Body of pancreas (tissue), 4 donors: Measurements from ENCODE around the gene TMED3. TPM values are rescaled to one million over a fixed set of nuclear protein-coding genes. Genes with fewer than 3 reads are reported as not detected.
A peak's percentile ranks its signal among the peaks of the same experiment; 100 is the strongest.
"Not testable (repeated sequence)": the region's sequence is repeated elsewhere in the genome, so short reads cannot be mapped to it uniquely, and the experiment has no call there.

Experiments used
- ATAC-seq: fragments of 150-250 bp; one replicate; pipeline ENCODE4 v1.9.1; 2016
- DNase-seq, 4 donors: peaks; one replicate each; pipeline ENCODE4 v3.0.0-alpha.2; 2019
- H3K27ac ChIP-seq, 4 donors: fragments of 200-600 bp; sonication (generic); 1 replicate in 3 of 4; 2 replicates in 1 of 4; pipeline versions ENCODE4 v1.5.1 to v1.6.1; 2016 to 2019; ENCODE audit warnings: mild to moderate bottlenecking in 1 of 4, mixed read lengths in 1 of 4, moderate library complexity in 1 of 4
- H3K27me3 ChIP-seq, 2 donors: fragments of 200-600 bp; sonication (generic); one replicate each; pipeline ENCODE4 v1.6.0; 2016; ENCODE audit warnings: mild to moderate bottlenecking in 1 of 2
- H3K36me3 ChIP-seq, 2 donors: fragments of 200-600 bp; sonication (generic); replicated peaks in 1 of 2; 2 replicates each; pipeline ENCODE4 v1.5.1; 2016; ENCODE audit warnings: low read depth in 2 of 2; ENCODE audit not compliant: insufficient read depth in 1 of 2
- H3K4me1 ChIP-seq: fragments of 200-600 bp; sonication (generic); one replicate; pipeline ENCODE4 v1.6.0; 2016
- H3K4me3 ChIP-seq, 2 donors: fragments of 200-600 bp; sonication (generic); 1 replicate in 1 of 2; 2 replicates in 1 of 2; pipeline ENCODE4 v1.5.1; 2016 to 2019
- H3K9me3 ChIP-seq, 3 donors: fragments of 200-600 bp; sonication (generic); 1 replicate in 2 of 3; 2 replicates in 1 of 3; pipeline ENCODE4 v1.5.1; 2016
- POLR2A ChIP-seq, 3 donors: fragments of 450-650 bp; IDR thresholded peaks; one replicate each; pipeline ENCODE4 v1.6.1; 2016; ENCODE audit warnings: antibody characterized with exemption in 3 of 3, mild to moderate bottlenecking in 2 of 3
- WGBS, 2 donors: methylation state at CpG; one replicate each; pipeline ENCODE4 v1.1.5; 2017; 5-methylcytosine and 5-hydroxymethylcytosine counted together
- intact Hi-C: fragments of 100-400 bp; cut with DNase I; formaldehyde crosslinking; loops from one replicate; pipeline ENCODE4 v1.15.1; 2023
- total RNA-seq, 2 donors: library from RNA; depleted of rRNA; stranded (reverse); fragments of >200 nt; gene quantifications; one replicate each; pipeline ENCODE4 v1.1.0, GENCODE V29; 2016
- TF ChIP-seq, protein P1 (sequence below), 7 experiments: fragments of 450-650 bp in 4 of 7; fragments of 200-600 bp in 3 of 7; sonication (generic) in 3 of 7; IDR thresholded peaks; one replicate each; pipeline ENCODE4 v1.5.1; 2016 to 2019; ENCODE audit warnings: antibody characterized with exemption in 7 of 7

Gene TMED3
- total RNA-seq, 2 donors from 2014 or later: 82.1 to 98.1 TPM

DNA sequence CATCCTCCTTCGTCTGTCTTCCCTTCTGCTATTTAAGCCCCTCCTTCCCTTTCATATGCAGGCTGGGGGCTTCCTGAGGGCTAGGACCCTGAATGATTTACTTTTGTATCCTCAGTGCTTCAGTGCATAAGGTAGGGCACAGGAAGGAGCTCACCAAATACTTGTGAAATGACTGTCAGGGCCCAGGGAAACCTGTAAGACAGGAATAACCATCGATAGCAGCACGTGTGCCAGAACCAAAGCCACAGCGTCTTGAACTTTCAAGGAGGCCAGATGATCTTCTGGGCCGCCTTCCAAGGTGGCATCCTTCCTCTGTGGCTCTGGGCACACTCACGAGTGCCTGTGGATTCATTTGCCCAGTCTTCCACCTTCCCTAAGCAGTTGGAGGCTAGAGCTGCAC, 3.9 kb downstream of the TMED3 start:
- 50 to 61% methylated on average over 6 of the region's 6 CpGs for WGBS, 2 donors
- no peaks in the 10 kb centered on the region for H3K9me3 ChIP-seq
- peak; percentile 25 for ATAC-seq
- H3K27me3 ChIP-seq: no peaks in the 10 kb centered on the region
- intact Hi-C loops: no loop called here
- no peak overlapping the region for H3K4me3 ChIP-seq
- TF ChIP-seq, protein P1, sequence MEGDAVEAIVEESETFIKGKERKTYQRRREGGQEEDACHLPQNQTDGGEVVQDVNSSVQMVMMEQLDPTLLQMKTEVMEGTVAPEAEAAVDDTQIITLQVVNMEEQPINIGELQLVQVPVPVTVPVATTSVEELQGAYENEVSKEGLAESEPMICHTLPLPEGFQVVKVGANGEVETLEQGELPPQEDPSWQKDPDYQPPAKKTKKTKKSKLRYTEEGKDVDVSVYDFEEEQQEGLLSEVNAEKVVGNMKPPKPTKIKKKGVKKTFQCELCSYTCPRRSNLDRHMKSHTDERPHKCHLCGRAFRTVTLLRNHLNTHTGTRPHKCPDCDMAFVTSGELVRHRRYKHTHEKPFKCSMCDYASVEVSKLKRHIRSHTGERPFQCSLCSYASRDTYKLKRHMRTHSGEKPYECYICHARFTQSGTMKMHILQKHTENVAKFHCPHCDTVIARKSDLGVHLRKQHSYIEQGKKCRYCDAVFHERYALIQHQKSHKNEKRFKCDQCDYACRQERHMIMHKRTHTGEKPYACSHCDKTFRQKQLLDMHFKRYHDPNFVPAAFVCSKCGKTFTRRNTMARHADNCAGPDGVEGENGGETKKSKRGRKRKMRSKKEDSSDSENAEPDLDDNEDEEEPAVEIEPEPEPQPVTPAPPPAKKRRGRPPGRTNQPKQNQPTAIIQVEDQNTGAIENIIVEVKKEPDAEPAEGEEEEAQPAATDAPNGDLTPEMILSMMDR (IDR thresholded peaks at IDR 0.05): no peak
- TF ChIP-seq POLR2A (IDR thresholded peaks at IDR 0.05): no peak
- peak overlapping the region in 3 of 4 donors; percentile 17 to 43 (median 33) for H3K27ac ChIP-seq
- peaks cover 60% of the 10 kb centered on the region for H3K4me1 ChIP-seq
- H3K36me3 ChIP-seq: peaks cover 0 to 11% of the 10 kb centered on the region in 2 donors
- peak; percentile 39 to 64 (median 51) for DNase-seq

DNA sequence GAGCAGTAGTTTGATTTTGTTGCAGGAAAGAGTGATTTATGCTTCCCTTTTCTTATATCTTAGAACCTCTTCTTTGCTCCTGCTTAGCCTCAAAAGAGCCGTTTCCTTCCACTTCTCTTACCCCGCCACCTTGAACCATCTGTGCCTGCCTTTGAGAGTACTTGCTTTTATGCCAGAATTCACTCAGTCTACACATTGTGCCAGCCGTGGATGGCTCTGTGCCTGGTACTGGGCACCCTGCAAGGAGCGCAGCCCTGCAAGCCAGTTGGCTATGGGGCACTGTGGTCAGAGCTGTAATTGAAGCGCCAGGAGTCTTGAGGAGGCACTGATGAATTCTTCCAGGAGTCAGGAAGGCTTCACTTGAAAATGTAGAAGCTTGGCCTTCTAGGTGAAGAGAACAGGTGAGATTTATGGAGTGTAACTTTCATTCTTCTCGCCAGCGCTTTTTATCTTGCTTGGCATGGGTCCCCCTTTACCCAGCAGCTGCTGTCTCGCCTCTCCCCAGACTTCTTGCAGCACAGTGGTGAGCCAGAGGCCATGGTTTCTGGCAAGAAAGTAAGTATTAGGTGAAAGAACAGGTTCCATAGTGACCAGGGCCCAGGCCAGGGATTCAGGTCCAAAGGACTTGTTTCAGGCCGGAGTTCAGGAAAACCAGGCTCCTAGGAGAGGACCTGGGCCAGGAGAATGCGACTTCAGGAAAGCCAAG, 4.9 kb downstream of the TMED3 start:
- TF ChIP-seq, protein P1 (IDR thresholded peaks at IDR 0.05): no peak
- no peak for TF ChIP-seq POLR2A (IDR thresholded peaks at IDR 0.05)
- WGBS, 2 donors: 36 to 59% methylated on average over 10 of the region's 10 CpGs
- H3K4me3 ChIP-seq: no peak overlapping the region
- H3K9me3 ChIP-seq: no peaks in the 10 kb centered on the region
- peak overlapping the region in 2 of 4 donors; percentile 14 to 43 for H3K27ac ChIP-seq
- DNase-seq (peak; percentile 47 to 68 (median 53)), ATAC-seq (no peak)
- intact Hi-C loops: no loop called here
- H3K27me3 ChIP-seq: no peaks in the 10 kb centered on the region
- peaks cover 56% of the 10 kb centered on the region for H3K4me1 ChIP-seq
- H3K36me3 ChIP-seq: peaks cover 0 to 14% of the 10 kb centered on the region in 2 donors

DNA sequence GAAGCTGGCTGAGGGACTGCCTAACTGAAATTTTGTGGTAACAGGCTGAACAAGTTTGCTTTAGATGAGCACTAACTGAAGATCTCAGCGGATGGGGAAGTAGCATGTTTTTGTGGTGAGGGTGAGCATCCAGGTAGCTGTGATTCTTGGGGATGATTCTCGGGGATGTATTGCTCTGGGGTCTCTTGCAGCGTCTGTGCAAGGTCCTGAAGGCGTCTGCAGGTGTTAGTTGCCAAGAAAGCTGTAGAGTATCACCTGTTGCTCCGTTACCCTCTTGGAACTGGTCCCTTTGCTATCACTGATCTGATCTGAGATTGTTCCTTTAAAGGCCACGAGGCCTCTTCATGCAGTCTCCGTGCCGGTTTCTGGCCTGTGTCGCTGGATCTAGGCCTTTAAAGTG, 6.0 kb downstream of the TMED3 start:
- no peak for TF ChIP-seq POLR2A (IDR thresholded peaks at IDR 0.05)
- TF ChIP-seq, protein P1 (IDR thresholded peaks at IDR 0.05): no peak
- Histone ChIP-seq H3K36me3 (peaks cover 0 to 20% of the 10 kb centered on the region in 2 donors), H3K27me3 (no peaks in the 10 kb centered on the region), H3K9me3 (no peaks in the 10 kb centered on the region), H3K27ac (no peak overlapping the region), H3K4me1 (peaks cover 55% of the 10 kb centered on the region), H3K4me3 (no peak overlapping the region)
- ATAC-seq (no peak), DNase-seq (no peak)
- intact Hi-C loops: no loop called here
- WGBS, 2 donors: 85 to 87% methylated on average over 9 of the region's 9 CpGs

DNA sequence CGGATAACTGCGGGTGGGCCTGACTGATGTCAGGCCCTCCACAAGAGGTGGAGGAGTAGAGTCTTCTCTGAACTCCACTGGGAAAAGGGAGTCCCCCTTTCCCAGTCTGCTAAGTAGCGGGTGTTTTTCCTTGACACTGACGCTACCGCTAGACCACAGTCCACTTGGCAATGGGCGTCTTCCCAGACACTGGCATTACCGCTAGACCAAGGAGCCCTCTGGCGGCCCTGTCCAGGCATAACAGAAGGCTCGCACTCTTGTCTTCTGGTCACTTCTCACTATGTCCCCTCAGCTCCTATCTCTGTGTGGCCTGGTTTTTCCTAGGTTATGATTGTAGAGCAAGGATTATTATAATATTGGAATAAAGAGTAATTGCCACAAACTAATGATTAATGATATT, 9.1 kb downstream of the TMED3 start:
- DNase-seq, ATAC-seq, H3K9me3 ChIP-seq, H3K4me3 ChIP-seq, H3K27ac ChIP-seq, intact Hi-C loops, H3K27me3 ChIP-seq: not testable (repeated sequence)
- peaks cover 0 to 28% of the 10 kb centered on the region in 2 donors for H3K36me3 ChIP-seq
- 94 to 98% methylated on average over 9 of the region's 9 CpGs for WGBS, 2 donors
- H3K4me1 ChIP-seq: peaks cover 24% of the 10 kb centered on the region

DNA sequence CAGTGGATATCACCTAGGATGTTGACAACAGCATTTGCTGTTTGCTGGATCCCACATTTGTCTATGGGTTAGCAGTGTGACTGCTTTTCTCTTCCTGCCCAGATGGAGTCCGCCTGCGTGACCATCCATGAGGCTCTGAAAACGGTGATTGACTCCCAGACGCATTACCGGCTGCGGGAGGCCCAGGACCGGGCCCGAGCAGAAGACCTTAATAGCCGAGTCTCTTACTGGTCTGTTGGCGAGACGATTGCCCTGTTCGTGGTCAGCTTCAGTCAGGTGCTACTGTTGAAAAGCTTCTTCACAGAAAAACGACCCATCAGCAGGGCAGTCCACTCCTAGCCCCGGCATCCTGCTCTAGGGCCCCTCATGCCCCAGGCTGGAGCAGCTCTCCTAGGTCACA, 11.0 kb downstream of the TMED3 start:
- Histone ChIP-seq H3K27me3 (no peaks in the 10 kb centered on the region), H3K4me3 (no peak overlapping the region), H3K4me1 (peaks cover 5% of the 10 kb centered on the region), H3K36me3 (peaks cover 0 to 31% of the 10 kb centered on the region in 2 donors), H3K9me3 (no peaks in the 10 kb centered on the region), H3K27ac (no peak overlapping the region)
- ATAC-seq (no peak), DNase-seq (no peak)
- no peak for TF ChIP-seq POLR2A (IDR thresholded peaks at IDR 0.05)
- TF ChIP-seq, protein P1 (IDR thresholded peaks at IDR 0.05): no peak
- WGBS, 2 donors: 88 to 97% methylated on average over 11 to 14 of the region's 14 CpGs
- intact Hi-C loops: no loop called here
